Medulla oblongata (tissue), 1 donor: ENCODE measurements around the gene PTPN1.
"Not testable (repeated sequence)": the region's sequence is repeated elsewhere in the genome, so short reads cannot be mapped to it uniquely, and the experiment has no call there.

Source experiments
- DNase-seq: peaks from one replicate; pipeline ENCODE4 v3.0.0-alpha.2; 2015; ENCODE audit errors: extremely low spot score

Gene PTPN1

GRCh38 chr20:50608750-50609104, 98.5 kb downstream of the PTPN1 start:
- no peak for DNase-seq

GRCh38 chr20:50609438-50609989, 99.3 kb downstream of the PTPN1 start:
- DNase-seq, result no peak

- no peak for DNase-seq
These were observed 100.1 kb downstream of the PTPN1 start for GRCh38 chr20:50610212-50610718.

- DNase-seq, result no peak
These were observed 101.1 kb downstream of the PTPN1 start for GRCh38 chr20:50611128-50611810.

GRCh38 chr20:50613438-50614169, 103.4 kb downstream of the PTPN1 start:
- DNase-seq, result no peak

- DNase-seq, result no peak
These were observed 105.2 kb downstream of the PTPN1 start for GRCh38 chr20:50615407-50615806.

GRCh38 chr20:50617022-50617421, 106.8 kb downstream of the PTPN1 start:
- no peak for DNase-seq

GRCh38 chr20:50618537-50618936, 108.4 kb downstream of the PTPN1 start:
- no peak for DNase-seq

- not testable (repeated sequence) for DNase-seq
These were observed 110.3 kb downstream of the PTPN1 start for GRCh38 chr20:50620459-50620858.

- DNase-seq, result no peak
These were observed 111.0 kb downstream of the PTPN1 start for GRCh38 chr20:50621068-50621665.

- DNase-seq, result no peak
These were observed 114.3 kb downstream of the PTPN1 start for GRCh38 chr20:50624351-50625016.

GRCh38 chr20:50625986-50626677, 115.9 kb downstream of the PTPN1 start:
- DNase-seq, result peak; percentile 6

GRCh38 chr20:50627747-50628146, 117.6 kb downstream of the PTPN1 start:
- no peak for DNase-seq

- peak; percentile 28 for DNase-seq
These were observed 118.1 kb downstream of the PTPN1 start for GRCh38 chr20:50628332-50628731.

GRCh38 chr20:50628853-50629669, 118.9 kb downstream of the PTPN1 start:
- no peak for DNase-seq

GRCh38 chr20:50629670-50630045, 119.5 kb downstream of the PTPN1 start:
- no peak for DNase-seq

- DNase-seq, result no peak
These were observed 120.5 kb downstream of the PTPN1 start for GRCh38 chr20:50630578-50631263.

- DNase-seq, result no peak
These were observed 122.1 kb downstream of the PTPN1 start for GRCh38 chr20:50632236-50632635.

GRCh38 chr20:50632701-50633100, 122.5 kb downstream of the PTPN1 start:
- no peak for DNase-seq

- DNase-seq, result no peak
These were observed 123.2 kb downstream of the PTPN1 start for GRCh38 chr20:50633361-50633760.
